SH-SY5Y (cell line): ENCODE results near the gene LSMEM2.

Source experiments
- GATA2 ChIP-seq: IDR thresholded peaks from 2 replicates; pipeline ENCODE4 v1.6.1; 2011; ENCODE audit warnings: mild to moderate bottlenecking, low read depth, low read length
- GATA3 ChIP-seq: IDR thresholded peaks from 2 replicates; pipeline ENCODE4 v1.6.1; 2011; ENCODE audit warnings: low read depth, mild to moderate bottlenecking, low read length, moderate library complexity

DNA sequence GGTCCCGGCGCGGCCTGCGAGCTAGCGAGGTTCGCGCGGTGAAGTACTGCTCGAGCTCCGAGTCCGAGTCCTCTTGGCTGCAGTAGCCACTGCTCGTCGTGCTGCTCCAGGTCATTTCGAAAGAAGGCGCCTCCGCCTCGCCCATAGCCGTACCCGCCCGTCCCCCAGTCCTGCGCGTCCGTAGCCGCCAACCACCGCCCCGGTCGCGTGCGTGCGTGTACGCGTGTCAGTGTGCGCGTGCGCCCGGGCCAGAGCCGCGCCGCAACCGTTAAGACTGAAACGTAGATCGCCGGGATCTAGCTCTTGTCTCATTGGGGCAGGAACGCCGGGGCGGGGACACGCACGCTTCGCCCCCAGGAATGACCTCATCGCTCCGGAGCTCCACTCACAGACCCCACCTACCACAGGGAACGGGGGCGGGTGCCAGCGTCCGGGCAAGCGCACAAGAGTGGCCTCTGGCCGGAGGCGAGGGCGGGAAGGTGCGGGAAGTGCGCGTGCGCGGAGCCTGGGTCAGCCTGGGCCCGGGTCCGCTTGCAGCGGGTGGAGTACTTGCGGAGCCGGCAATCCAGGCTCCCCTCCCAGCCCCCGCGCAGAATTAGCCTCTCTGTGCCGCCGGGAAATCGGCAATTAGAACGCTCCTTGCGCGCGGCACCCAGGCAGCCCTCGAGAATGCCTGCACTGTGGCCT is 58.4 kb downstream of the LSMEM2 start:
- peak; percentile 25; the same call in 1 of the 2 replicates for TF ChIP-seq GATA2
- no peak for TF ChIP-seq GATA3
